HG03175 (cell line): Measurements from ENCODE around the gene MYEOV.

Source experiments
- ATAC-seq: cut with Tn5 transposase; IDR thresholded peaks from one replicate; pipeline ENCODE4 v1.9.1; 2021; ENCODE audit warnings: mild to moderate bottlenecking, moderate library complexity; ENCODE audit not compliant: unreplicated experiment

MYEOV gene

DNA sequence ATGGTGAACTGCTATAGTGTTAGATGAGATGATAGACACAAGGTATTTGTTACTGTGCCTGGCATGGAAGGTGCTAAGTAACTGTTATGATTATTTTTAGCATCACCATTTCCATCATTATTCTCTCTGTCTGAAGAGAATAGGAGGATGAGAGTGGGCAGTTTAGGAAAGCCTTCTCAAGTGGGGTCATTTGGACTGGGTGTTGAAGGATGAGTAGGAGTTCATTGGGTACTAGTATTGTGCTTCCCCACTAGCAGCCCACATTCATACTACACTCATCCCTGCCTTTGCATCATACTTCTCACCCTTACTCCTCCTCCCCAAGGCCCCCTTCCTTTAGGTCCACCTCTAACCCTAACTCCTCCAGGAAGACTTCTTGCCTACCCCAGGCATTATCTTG lies 20.6 kb downstream of the MYEOV start:
- ATAC-seq = no peak

DNA sequence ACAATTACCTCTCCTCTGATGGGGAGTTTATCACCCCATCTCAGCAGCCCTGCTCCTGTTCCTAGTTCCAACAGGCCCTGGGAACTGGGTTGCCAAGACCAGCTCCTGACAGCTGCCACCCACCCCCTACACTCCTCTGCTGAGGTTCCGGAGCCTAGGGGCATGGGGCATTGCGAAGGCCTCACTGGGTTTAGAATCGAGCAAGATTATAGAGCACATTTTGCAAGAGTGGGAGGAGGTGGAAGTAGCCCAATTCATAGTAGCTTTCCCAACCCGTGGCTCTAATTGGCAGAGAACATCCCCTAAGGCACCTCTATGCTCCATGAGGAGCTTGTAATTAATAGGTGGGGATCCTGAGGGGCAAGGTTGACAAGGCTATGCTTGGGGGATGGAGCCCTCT lies 23.0 kb downstream of the MYEOV start:
- ATAC-seq = no peak

DNA sequence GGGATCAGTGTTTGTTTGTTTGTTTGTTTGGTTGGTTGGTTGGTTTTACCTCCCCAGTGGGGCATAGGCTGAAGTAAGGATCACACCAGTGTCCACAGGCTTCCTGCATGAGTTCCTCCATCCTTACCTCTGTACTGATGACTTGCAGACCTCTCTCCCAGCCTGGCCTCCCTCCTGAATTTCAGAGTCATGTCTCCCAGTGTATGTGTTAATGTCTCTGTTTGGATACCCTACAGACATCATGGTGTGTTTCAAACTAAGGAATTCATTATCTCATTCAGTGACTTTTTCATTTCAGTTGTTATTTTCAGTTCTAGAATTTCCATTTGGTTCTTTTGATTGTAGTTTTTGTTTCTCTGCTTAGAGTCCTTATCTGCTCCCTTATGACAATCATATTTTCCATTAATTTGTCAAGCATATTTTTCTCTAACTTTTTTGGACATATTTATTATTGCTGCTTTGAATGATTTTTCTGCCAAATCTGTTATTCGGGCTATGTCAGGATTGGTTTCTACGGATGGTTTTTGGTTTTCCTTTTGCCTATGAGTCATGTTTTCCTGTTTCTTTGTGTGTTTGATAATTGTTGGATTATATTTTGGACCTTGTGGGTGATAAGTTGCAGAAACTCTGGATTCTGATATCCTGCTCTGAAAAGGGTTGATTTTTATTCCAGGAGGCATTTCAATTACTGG lies 23.6 kb downstream of the MYEOV start:
- ATAC-seq = no peak

DNA sequence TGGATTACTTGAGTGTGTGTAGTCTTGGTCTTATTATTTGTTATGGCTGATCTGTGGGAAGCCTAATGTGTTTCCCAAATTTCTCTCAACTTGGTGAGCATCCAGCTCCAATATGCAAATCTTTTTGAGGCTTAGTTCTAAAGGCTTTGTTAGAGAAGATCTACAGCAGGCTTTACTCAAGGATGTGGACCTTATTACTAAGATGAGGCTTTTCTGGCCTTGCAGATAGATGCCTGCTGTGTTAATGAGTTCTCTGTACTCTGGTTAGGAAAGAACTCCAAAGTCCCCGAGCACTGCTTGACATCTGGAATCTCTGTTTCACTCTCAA lies 24.1 kb downstream of the MYEOV start:
- no peak for ATAC-seq

DNA sequence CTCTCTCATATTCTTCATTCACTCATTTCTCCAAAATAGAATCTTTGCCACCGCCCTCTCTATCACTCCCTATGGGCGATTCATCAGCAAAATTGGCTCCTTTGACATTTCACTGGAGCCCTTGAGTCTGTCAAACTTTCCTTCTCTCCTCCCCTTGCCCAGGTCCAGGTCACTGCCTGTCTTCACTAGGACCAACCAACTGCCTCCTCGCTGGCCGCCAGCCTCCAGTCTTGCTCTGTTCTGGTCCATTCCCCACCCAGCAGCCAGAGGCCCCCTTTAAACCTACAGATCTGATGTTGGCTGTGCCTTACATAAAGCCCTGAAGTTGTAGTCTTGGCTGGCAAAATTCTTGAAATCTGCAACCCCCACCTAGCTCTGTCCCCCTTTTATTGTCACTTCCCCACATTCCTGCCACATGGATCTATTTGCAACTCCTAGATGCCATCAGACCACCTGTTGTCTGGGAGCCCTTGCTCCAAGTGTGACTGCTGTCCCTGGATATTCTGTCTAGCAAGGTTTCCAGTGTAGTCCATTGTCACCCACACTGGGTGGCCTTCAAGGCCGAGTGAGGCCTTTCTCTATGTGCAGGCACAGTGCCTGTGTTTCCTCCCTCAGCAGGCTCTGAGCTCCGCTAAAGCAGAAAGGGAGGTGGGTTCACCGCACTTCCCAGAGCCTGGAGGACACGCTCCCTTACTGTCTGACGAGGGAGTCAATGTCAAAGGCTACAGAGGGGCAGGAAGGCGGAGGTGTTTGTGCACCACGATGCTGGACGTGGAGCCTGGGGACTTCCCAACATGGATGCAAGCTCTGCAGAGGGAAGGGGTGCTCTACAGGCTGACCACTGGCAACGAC lies 25.5 kb downstream of the MYEOV start:
- ATAC-seq = no peak

DNA sequence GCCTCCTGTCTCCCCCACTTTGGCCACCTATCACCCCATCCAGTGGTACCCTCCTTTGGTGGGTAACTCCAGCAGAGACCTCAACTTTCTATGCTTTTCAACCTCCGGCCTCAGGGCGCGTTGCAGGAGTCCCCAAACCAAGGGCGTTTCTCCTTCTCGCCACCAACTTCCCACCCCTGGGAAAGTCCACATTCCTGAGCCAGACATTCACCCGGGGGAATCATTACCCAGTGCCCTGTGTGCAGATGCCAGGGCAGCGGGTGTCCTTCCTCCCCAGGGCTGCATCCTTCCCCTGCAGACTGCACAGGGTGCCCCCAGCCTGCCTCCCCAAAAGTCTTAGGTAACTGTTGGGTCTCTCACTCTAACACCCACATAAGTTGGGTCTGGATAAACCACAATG lies 26.4 kb downstream of the MYEOV start:
- no peak for ATAC-seq

DNA sequence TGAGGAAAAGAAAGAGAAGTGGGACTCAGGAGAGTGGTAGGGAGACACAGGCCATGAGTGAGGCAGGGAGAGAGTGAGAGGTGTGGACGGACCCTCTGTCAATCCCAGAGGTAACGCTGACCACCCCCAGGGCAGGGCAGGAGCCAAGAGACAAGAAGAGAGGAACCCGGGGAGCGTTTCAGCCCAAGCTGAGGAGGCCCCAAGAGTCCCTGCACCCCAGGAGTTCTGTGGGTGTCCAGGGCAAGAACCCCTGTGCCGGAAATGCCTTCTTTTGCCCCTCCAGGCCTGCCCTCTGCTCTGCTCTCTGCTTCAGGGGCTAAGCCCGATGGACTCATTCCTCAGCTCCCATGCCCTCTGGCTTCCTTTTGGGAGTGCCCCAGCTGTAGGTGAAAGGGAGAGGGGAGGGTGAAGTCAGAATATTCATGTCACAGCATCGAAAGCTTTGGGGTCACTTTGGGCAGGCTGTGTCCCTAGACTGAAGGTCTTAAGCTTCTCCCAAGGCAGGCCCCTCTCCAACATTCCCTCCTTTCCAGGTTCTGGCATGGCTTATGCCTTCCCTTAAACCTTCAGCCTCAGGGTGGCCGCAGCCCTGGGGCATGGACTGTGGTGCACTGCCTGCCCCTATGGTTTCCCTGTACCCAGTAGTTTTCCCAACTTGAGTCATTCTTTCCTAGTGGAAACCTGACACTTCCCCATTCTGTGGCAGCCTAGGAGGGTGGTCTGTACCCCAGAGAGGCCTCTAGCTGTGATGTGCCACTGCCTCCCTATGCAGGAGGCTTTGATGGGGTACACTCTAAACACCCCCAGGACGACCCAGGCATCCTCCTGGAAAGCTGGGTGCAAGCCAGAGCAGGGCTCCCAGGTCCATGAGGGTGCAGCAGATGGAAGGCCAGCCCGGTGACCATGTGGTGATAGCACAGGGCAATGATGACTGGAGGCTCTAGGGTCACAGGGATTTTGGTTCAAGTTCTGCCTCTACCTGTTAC lies 27.1 kb downstream of the MYEOV start:
- ATAC-seq = no peak

DNA sequence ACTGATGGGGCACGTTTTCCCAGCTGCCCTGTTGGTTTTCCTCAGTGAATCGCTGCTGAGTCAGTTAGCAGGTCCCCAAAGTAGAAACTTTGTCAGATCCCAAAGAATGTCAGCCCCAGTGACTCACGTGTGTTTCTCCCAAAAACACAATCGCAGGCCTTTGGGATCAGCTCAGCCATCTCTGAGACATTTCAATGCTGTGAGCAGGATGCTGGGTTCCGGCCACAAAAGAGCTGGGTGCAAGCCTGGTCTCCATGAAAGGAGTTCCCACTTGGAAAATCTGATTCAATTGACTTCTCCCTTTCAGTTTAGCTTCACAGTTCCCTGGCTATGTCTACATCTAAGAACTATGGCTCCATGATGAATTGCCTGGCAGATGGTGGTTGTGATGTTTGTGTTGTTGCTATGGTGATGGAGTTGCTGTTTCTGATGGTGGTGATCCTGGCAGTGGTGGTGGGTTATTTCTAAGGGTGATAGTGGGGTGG lies 28.0 kb downstream of the MYEOV start:
- ATAC-seq = no peak

DNA sequence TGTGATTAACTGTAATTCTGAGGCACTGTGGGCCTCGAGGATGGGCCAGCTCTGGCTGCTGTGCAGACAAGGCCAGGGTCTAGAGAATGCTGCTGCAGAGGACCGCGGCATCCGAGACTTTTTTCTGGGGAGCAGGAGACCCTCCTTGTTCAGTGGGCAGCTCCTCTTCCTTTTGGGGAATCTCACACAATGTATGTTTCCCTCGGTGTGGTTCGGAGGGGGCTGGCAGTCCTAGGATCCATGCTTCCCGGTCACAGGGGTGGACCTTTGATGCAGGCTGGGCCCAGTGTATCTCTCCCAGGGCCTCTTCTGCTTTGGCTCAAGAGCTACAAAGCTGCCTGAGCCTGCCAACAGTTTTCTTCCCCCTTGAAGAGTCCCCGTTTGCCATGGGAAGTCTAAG lies 31.5 kb downstream of the MYEOV start:
- ATAC-seq = no peak

DNA sequence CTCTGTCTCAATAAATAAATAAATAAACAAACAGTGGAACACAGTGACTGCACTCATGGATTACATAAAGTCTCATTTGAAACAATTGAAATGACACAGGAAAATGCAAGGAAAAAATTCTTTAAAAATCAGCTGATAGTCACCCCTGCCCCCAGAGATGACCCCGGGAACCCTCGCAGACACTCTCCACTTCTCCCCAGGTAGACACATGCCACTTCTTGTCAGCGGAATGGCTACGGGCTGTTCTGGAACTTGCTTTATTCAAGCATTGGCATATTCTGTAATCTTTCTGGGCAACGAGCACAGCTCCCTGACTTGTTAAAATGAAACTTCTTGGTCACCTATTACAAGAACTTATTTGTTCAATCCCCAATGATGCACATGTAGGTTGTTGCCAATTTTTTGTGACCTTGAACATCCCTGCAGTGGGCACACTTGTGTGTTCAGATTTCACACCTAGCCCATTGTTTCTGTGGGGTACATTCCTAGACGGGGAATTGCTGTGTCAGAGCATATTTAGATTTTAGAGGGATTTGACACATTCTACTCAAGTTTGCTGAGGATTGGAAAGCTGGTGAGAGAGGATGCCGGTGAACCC lies 32.8 kb downstream of the MYEOV start:
- ATAC-seq = no peak

DNA sequence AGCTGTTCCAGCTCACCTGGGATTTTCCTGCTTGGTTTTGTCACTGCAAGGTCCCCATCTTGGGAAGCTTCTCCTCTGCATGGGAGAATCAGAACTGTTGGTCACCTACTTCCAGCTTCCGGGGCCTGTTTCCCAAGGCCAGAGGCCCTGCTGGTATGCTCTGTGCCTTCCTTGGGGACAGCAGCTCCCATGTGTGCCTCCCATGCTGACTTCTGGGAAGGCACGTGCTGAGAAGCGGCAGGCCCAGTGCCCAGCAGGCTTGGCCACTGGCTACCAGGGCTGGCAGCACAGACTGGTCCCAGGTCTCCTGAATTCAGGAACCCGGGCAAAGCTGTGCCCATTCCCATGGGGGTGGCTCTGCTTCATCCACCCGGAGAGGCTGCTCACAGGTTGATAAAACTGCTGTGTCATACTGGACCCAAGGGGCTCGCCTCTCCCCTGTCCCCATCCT lies 33.8 kb downstream of the MYEOV start:
- ATAC-seq = no peak

DNA sequence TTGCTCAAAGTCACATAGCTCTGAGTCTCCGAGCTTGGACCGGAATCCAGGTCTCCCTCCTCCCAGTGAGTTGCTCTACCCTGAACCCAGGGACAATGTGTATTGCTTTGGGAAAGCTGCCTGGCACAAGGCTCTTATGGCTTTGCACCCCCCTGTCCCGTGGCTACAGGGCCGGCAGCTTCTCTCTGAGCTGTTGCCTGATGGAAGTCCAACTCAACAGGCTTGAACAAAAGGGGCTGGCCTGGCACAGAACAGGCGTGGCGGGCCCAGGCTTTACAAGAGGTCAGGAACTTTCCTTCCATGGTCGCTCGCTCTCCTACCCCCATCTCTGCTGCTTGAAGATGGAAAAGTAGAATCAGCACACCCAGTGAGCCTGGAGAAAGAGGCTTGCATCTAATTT lies 34.3 kb downstream of the MYEOV start:
- ATAC-seq = no peak

DNA sequence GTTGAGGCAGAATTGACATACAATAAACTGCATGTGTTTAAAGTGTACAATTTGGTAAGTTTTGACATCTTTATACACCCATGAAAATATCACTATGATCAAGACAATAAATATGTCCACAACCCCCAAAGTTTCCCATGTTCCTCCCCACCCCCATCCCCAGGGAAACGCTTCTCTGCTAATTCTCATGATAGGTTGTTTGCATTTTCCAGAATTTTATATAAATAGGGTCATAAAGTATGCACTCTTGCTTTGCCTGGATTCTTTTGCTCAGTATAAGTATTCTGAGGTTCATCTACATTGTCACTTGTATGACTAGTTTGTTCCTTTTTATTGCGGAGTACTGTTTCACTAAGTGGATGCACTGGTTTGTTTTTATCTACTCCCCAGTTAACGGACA lies 35.6 kb downstream of the MYEOV start:
- no peak for ATAC-seq

DNA sequence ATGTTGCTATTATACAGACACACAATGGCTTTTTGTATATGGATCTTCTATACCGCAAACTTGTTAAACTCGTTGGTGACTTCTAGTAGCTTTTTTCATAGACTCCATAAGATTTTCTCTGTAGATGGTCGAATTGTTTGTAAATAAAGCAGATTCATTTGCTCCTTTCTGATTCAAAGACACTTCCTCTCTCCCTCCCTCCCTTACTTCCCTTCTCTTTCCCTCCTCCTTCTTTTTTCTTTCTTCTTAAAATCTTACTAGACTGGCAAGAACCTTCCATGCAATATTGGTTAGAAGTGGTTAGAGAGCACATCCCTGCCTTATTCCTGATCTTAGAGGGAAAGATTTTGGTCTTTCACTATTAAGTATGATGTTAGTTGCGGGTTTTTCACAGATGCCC lies 36.4 kb downstream of the MYEOV start:
- no peak for ATAC-seq

DNA sequence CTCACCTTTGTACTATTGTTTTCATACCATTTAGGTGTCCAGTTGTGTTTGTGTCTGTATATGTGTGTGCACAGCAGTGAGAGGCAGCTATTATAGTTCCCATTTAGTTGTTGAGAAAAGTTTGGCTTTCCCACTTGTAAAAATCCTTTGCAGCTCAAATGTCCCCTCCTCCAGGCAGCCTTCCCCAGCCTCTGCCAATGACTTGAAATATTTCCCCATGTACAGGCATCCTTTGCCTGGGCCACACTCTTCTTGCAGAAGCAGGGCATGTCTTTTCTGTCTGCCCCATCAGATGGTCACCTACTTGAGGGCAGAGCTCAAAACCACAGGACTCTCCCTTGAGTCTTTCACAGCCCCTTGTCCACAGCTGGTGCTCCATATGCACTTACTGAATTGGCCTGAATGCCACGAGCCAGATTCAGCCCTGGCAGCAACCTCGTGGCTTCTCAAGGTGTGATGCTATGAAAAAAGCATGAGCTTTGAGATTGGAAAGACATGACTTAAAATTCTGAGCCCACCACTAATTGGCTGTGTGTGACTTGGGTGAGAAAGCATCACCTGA lies 39.3 kb downstream of the MYEOV start:
- ATAC-seq = no peak

DNA sequence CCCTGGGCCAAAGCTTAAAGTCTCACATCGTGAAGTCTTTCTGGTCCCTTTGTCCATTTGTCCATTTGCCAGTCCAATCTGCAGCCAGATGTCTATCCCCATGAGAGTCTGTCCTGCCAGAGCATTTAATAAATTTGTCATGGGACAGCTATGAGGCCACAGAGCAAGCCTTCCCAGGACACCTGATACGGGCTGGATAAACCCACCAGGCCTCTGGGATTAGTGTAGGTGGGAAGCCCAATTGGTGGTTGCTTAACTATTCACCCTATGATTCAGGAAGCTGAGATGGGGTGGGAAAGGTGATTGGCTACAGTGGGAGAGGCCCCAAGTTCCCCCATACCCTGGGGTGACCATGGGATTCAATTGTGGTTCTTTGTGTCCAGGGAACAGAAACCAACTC lies 39.9 kb downstream of the MYEOV start:
- ATAC-seq = no peak

DNA sequence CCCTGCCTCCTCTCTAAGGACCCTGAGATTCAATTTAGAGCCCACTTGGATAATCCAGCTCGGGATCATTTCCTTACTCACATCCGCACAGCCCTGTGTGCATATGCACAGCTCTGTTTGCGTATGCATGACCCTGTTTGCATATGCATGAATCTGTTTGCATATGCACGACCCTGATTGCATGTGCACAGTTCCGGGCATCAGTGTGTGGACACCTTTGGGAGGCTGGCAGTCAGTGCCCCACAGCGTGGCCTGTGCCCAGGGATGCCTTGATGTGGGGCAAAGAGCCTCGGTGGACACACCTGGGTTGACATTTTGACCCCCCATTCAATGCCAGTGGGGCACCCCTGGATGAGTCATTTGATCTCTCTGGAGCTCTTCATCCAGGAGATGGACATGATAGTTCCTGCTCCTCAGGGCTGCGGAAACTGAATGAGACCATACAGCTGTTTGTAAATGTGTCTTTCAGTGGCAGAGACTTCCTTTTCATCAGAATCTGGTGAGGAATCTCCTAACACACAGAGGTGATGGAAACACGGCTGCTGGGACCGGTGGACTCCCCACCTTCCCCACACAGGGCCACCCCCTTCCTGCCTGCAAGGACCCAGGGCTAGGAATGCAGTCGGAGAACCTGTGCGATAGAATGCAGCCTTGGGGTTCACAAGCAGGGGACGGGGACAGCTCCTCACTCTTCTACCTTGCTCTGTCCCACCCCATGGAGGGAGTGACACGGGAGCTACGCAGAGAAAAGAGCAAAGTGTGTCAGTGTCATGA lies 41.2 kb downstream of the MYEOV start:
- no peak for ATAC-seq

DNA sequence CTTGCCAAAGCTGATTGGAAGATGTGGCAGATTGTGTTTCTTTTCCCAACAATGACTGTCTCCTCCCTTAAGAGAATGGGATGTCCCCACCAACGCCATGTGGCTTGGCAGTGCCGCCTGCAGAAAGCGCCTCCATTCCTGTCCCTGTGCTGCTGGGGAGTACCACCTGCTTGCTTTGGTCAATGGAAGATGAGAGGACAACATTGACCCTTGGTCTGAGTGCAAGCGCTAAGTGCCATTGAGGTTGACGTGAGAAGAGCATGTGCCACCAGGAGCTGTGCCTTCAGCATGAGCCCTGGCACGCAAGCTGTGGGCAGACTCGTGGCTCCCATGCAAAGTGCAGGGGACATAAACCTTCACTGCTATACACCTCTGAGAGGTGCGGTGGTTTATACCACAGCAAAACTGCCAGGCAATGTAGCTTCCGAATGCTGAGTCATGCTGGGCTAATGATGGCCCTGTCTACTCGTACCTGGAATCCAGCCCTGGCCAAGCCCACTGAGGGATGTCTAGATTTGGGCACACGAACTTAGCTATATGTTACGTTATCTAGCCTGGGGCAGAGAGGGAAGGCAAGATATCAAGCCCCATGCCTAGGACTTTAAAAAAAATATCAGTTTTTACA lies 41.9 kb downstream of the MYEOV start:
- no peak for ATAC-seq

DNA sequence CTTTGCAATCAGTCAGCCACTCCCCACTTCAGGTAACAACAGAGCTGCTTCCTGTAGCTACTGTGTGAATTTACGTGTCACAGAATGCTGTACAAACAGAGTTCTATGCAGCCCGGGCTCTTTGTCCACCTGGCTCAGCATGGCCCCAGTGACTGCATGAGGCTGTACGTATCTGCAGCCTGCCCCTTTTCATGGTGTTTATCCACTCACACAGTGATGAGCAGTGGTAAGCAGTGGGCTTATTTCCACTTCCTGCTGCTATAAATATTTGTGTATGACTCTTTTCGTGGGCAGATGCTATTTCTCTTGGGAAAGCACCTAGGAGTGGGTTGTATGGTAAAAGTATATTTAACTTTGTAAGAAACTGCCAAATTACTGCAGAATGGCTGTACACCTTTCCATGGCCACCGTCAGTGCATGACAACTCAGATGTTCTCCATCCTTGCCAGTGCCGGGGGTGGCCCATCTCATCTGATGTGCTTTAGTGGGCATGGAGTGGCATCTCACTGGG lies 43.3 kb downstream of the MYEOV start:
- no peak for ATAC-seq
